Measurements from ENCODE around the gene YAP1.

DNA sequence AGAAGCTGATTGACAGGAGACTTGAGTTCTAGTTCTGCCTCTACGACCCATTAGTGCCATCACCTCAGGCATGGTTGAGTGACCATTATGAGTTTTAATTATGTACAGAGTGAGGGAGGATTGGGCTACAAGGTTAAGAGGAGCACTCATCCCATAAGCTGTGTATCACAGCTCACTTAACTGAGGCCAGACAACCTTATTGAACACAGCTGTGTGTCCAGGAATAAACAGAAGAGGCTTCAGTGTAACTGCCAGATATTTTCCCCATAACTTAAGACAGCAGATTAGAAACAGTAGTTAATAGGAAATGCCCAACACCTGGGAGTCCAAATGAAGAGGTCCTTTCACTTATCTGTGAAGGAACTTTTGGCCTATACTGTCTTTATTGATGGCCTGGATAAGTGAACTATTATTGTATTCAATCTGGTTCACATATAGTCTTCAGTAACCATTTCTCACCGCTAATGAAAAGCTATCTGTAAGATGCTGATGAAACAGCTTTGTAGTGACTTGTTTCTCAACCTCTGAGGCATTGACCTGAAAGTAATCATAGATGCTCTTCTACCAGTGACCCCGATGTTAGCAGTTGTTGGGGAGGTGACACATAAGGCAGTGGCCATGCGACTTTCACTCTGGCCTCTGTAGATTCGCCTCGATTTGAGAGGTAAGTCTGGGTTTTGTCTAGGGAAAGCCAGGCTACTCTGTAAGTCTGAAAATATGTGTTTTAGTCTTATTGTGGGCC, 41.7 kb downstream of the YAP1 start:
- no peak for TF ChIP-seq POLR2A (IDR thresholded peaks at IDR 0.05; ENCODE audit: low read depth, low read length)
- TF ChIP-seq TAF1 (IDR thresholded peaks at IDR 0.05; ENCODE audit: low read depth, low read length) = no peak
- TF ChIP-seq POLR2AphosphoS5 (IDR thresholded peaks at IDR 0.05; ENCODE audit: low read depth, low read length) = no peak
- no peak for TF ChIP-seq PAX5 (IDR thresholded peaks at IDR 0.05; ENCODE audit: insufficient read depth, low read length, severe bottlenecking)
- no peak for TF ChIP-seq SPI1 (IDR thresholded peaks at IDR 0.05; ENCODE audit: low read depth, low read length)
